AG04450 (cell line): ENCODE measurements around the gene TICRR. TPM values are rescaled to one million over a fixed set of nuclear protein-coding genes. Genes with fewer than 3 reads are reported as not detected.

Experiments
- CTCF ChIA-PET: fragments of 300-600, 350-600 bp; formaldehyde crosslinking; extraction: SDS; loops from one replicate; lab custom pipeline; 2022; ENCODE audit warnings: antibody characterized with exemption, inconsistent platforms; lab: Charles Lee
- POLR2A ChIA-PET: fragments of 350-600 bp; formaldehyde crosslinking; extraction: SDS; loops from one replicate; lab custom pipeline; 2021; ENCODE audit warnings: antibody characterized with exemption, inconsistent platforms; lab: Yijun Ruan, JAX
- DNase-seq: peaks from one replicate; pipeline ENCODE4 v3.0.0-alpha.2; 2011; ENCODE audit warnings: low read depth, low spot score
- H3K27ac ChIP-seq: one replicate; pipeline ENCODE4 v1.5.1; 2012; ENCODE audit warnings: low read depth, low read length, control low read depth
- H3K27me3 ChIP-seq: one replicate; pipeline ENCODE4 v1.6.0; 2012; ENCODE audit warnings: low read length; ENCODE audit not compliant: control insufficient read depth, insufficient read depth
- H3K4me3 ChIP-seq: 2 replicates; pipeline ENCODE4 v1.5.1; 2011; ENCODE audit warnings: mild to moderate bottlenecking, low read depth, low read length, control low read depth
- H3K9me3 ChIP-seq: 2 replicates; pipeline ENCODE4 v1.5.1; 2012; ENCODE audit warnings: low read length; ENCODE audit not compliant: control insufficient read depth, insufficient read depth
- CTCF ChIP-seq: IDR thresholded peaks from 2 replicates; pipeline ENCODE4 v1.5.1; 2011; ENCODE audit warnings: low read depth, low read length, control low read depth, inconsistent platforms
- polyA plus RNA-seq: library from polyadenylated mRNA; depleted of rRNA; stranded (reverse); fragments of >200 nt; gene quantifications from 2 replicates; pipeline ENCODE4 v1.2.3, GENCODE V29; 2011

The TICRR gene
- polyA plus RNA-seq, 1 experiment, result 1.3 TPM

- POLR2A ChIA-PET, result no interaction called here
These were observed 16.6 kb downstream of the TICRR start for GRCh38 chr15:89591834-89592233.

GRCh38 chr15:89593018-89593417 lies 17.7 kb downstream of the TICRR start:
- Histone ChIP-seq H3K27me3 (no peaks in the 10 kb centered on the region), H3K4me3 (no peak overlapping the region), H3K27ac (no peak overlapping the region), H3K9me3 (no peaks in the 10 kb centered on the region)
- no peak for TF ChIP-seq CTCF
- POLR2A ChIA-PET, result no interaction called here
- no peak for DNase-seq
- CTCF ChIA-PET, result interaction anchor here (1.3 kb wide), 1 partner anchor 54 kb away, joined by 3 read pairs; no protein-coding TSS in a partner anchor

More at GRCh38 chr15:89591834-89592233, 16.6 kb downstream of the TICRR start:
- Histone ChIP-seq H3K4me3 (no peak overlapping the region), H3K9me3 (no peaks in the 10 kb centered on the region), H3K27ac (no peak overlapping the region), H3K27me3 (no peaks in the 10 kb centered on the region)
- DNase-seq, result no peak
- CTCF ChIA-PET, result no interaction called here
- no peak for TF ChIP-seq CTCF

- H3K9me3 ChIP-seq, result no peaks in the 10 kb centered on the region
- H3K27me3 ChIP-seq, result no peaks in the 10 kb centered on the region
- no peak for DNase-seq
- H3K27ac ChIP-seq, result no peak overlapping the region
- ChIA-PET POLR2A (no interaction called here), CTCF (no interaction called here)
- no peak for TF ChIP-seq CTCF
- no peak overlapping the region for H3K4me3 ChIP-seq
These were observed 23.8 kb downstream of the TICRR start for GRCh38 chr15:89599021-89599420.

- Histone ChIP-seq H3K27ac (no peak overlapping the region), H3K27me3 (no peaks in the 10 kb centered on the region), H3K9me3 (no peaks in the 10 kb centered on the region), H3K4me3 (no peak overlapping the region)
- no peak for TF ChIP-seq CTCF
- CTCF ChIA-PET, result interaction anchor here (1.0 kb wide), 1 partner anchor 27 kb away, joined by 4 read pairs; no protein-coding TSS in a partner anchor
- DNase-seq, result no peak
- POLR2A ChIA-PET, result no interaction called here
These were observed 36.0 kb downstream of the TICRR start for GRCh38 chr15:89611317-89611716.

GRCh38 chr15:89613031-89613430 lies 37.8 kb downstream of the TICRR start:
- Histone ChIP-seq H3K4me3 (no peak overlapping the region), H3K27me3 (no peaks in the 10 kb centered on the region), H3K9me3 (no peaks in the 10 kb centered on the region), H3K27ac (no peak overlapping the region)
- no peak for TF ChIP-seq CTCF
- ChIA-PET CTCF (no interaction called here), POLR2A (no interaction called here)
- DNase-seq, result no peak
